Activated CD4-positive, alpha-beta T cell treated with anti-CD3 and anti-CD28 coated beads for 1 hour (primary cell): ENCODE results near the gene ZKSCAN8.

Source experiments
- DNase-seq: peaks from one replicate; pipeline ENCODE4 v3.0.0-alpha.2; 2020

The ZKSCAN8 gene

DNA sequence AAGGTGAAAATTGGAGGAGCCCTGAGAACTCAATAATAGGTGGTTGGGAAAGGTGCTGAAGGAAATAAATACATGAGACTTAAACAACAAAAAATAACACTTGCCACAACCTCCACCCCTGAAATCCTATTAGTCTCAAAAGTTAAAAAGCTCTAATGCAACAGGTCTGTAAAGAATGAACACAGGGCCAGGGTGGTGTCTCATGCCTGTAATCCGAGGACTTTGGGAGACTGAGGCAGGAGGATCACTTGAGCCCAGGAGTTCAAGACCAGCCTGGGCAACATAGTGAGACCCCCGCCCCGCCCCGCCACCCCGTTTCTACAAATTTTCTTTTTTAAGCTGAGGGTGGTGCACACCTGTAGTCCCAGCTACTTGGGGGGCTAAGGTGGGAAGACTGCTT lies 1.1 kb upstream of the ZKSCAN8 start:
- DNase-seq: no peak

- no peak for DNase-seq
Observed at GRCh38 chr6:28142446-28142845, 763 bp downstream of the ZKSCAN8 start.

- no peak for DNase-seq
Observed at GRCh38 chr6:28145231-28145630, 3.5 kb downstream of the ZKSCAN8 start.

- DNase-seq: no peak
Observed at GRCh38 chr6:28152531-28152930, 10.8 kb downstream of the ZKSCAN8 start.

GRCh38 chr6:28153546-28153945 lies 11.9 kb downstream of the ZKSCAN8 start:
- DNase-seq: no peak

DNA sequence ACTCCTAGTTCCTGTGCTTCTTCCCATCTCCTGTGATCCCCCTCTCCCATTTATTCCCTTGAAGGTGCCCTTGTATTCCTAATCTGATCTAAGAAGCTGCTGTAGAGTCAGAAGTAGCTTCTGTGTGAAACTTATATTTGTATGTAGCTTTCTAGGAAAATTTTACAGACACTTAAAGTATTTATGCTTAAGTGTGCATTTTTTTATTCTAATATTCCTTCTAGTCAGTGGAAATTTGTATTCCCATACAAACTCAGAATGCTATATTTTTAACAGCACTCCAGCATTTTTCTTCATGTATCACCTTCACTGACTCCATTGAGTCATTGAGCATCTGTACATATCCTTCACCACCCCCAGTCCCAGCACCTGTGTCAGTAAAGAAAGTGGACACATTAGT lies 12.7 kb downstream of the ZKSCAN8 start:
- DNase-seq: no peak

DNA sequence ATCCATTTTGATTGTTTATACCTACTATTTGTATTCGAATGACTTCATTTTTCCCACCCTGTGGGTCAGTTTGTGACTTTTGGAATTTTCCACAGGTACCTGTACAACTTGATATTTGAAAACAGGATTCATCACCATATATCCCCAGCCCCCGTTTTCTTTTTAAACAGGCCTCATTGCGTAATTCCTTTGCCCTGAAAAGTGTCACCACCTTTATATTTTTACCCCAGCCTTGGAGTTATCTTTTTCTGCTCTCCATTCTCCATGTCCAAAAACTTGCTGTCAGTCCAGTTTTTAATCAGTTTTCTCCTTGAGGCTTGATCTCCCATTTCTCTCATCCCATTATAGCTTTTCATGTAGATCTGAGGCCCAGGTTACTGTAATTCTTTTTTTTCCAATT lies 16.6 kb downstream of the ZKSCAN8 start:
- DNase-seq: no peak

DNA sequence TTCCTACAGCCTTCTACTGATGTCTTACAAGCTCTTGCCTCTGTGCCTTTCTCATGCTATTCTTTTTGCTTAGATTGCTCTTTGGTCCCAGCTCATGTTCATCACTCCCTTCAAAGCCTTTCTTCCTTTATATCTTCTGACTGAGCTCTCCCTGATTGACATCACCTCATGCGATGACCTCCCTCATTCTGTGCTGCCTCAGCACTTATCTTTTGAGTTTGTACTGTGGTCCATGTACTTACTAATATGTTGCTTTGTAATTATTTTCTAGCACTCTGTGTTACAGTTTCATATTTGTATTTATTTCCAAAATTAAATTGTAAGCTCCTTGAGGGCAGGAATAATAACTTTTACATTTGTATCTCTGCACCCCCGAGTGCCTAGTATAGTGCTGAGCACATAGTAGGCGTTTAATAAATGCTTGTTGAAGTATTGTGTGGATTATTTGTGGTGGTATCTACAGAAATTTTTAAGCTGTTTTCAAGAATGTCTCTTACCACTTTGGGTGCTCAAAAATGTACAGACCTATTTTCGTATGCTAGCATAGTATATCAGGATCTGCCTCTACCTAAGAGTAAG lies 17.4 kb downstream of the ZKSCAN8 start:
- DNase-seq: no peak

DNA sequence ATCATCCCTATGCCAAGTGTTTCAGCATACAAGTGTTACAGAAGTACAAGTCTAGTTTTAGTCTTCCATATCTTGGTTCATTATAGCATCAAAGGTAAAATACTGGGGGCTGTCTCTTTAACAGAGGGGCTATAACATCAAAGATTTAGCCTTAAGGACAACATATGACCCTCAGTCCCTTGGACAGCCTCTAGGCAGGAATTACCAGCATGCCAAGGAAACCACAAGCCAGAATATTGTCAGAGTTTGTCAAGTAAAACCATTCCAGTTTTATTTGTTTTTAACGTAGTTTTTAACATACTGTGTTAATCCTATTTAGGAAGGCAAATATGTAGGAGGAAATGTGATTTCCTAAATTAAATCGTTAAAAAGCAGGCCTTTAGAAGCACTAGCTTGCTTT lies 18.6 kb downstream of the ZKSCAN8 start:
- no peak for DNase-seq

DNA sequence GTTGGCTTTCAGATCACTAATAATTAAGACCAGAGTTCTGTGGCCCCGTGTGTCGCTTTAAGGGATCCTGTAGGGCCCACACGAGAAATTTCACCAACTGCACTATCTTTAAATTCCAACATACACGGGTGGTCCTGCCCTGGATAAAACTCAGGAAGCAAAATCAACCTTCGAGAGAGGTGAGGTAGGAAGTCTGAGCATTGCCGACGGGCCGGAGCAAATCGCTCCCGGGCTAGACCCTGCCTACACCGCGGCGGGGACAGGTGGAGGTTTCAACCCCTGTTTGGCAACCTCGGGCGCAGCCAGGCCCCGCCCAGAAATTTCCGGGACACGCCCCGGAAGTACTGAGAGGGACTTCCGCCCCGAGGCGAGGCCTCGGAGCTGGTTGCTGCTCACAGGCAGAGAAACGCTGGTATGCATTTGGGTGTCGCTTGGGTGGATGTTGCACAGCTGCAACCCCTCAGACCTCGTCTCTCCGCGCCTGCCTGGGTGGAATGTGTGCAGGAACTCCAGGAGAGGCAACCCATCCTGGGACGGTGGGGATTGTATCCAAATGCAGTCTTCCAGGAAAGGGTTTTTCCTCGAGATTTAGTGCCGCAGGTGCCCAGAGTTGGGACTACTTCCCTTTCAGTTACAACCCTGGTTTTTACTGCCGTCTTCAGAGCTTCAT lies 19.9 kb downstream of the ZKSCAN8 start:
- DNase-seq: peak; percentile 69

GRCh38 chr6:28165563-28165962 lies 23.9 kb downstream of the ZKSCAN8 start:
- DNase-seq: no peak

DNA sequence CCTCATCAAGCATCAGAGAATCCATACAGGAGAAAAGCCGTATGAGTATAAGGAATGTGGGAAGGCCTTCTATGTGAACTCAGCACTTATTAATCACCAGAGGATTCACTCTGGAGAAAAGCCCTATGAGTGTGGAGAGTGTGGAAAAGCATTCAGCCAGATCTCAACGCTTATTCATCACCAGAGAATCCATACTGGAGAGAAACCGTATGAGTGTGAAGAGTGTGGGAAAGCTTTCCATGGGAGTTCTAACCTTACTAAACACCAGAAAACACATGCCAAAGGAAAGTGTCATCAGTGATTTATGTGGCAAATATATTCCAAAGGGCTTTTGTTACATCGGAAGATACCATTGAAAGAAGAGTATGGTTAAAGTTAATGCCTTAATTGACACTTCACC lies 25.4 kb downstream of the ZKSCAN8 start:
- no peak for DNase-seq

DNA sequence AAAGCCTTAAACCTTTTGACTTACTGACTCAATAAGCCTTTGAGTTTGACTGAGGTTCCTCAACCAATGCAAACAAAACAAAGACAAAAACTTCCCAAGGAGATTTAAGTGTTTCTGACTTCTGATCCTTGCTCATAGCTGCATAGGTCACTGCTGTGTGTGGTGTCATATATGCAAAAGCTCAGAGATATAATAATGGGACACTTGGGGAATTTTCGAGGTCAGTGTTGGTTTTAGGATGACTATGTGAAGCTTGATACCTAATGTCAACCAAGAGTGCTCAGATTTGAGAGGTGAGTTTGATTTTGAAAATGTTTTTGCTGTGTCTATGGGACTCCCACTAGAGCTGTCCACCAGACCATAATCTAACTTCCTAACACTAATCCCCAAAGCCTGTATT lies 26.2 kb downstream of the ZKSCAN8 start:
- no peak for DNase-seq

- DNase-seq: no peak
Observed at GRCh38 chr6:28171271-28171670, 29.6 kb downstream of the ZKSCAN8 start.

- DNase-seq: no peak
Observed at GRCh38 chr6:28172006-28172405, 30.3 kb downstream of the ZKSCAN8 start.

- DNase-seq: no peak
Observed at GRCh38 chr6:28176373-28176772, 34.7 kb downstream of the ZKSCAN8 start.

GRCh38 chr6:28182255-28182654 lies 40.6 kb downstream of the ZKSCAN8 start:
- DNase-seq: no peak

DNA sequence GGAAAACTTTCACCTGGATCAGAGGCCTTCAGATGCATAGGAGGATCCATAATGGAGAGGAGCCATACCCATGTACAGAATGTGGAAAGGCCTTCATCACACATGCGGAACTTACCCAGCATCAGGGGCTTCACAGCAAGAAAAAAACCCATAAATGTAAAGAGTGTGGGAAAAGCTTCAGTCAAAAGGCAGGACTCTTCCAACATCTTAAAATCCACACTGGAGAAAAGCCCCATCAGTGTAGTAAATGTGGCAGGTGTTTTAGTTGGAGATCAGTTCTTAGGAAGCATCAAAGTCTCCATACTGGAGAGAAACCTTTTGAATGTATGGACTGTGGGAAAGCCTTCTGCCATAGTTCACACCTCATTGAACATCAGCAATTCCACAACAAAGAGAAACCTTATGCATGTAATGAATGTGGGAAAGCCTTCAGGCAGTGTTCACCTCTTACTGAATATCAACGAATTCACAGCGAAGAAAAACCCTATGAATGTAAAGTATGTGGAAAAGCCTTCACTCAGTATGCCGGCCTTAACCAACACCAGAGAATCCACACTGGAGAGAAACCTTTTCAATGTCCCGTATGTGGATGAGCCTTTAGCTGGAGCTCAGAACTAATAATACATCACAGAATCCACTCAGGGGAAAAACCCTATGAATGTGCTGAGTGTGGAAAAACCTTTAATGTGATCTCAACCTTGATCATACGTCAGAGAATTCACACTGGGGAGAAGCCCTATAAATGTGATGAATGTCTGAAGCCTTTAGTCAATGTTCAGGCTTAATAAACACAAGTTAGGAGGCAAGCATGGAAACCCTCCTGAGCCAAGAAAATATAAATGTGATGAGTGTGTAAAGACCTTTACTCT lies 46.7 kb downstream of the ZKSCAN8 start:
- no peak for DNase-seq

- no peak for DNase-seq
Observed at GRCh38 chr6:28200020-28200419, 58.3 kb downstream of the ZKSCAN8 start.

DNA sequence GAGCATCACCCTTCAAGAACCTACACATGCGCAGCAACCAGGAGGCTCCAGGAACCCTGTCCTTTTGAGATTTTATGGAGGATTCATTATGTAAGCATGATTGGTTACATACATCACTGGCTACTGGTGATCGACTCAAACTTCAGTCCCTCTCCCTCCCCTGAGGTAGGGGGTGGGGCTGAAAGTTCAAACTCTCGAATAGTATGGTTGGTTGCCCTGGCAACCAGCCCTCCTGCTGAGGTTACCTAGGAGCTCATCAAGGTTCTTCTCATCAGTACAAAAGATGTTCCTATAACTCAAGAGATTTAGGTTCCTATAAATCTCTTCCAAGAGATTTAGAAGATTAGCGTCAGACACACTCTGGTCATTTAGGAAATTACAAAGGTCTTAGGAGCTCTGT lies 61.5 kb downstream of the ZKSCAN8 start:
- no peak for DNase-seq

DNA sequence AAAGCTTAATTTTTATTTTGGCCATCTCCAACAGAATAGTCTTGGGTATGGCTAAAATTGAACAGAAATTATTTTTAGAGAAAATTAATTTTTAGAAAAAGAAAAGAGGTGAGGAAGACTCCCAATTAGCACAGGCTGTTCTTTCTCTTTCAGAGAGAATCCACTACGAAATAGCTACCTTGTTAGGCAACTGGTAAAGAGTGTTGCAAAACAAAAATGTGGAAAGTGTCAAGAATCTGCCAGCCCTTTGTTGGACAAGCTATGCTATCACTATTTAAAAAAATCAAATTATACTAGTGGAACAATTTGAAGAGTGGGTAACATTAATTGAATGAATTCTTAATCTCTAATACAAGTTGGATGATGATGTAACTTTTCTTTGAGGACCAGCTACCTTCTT lies 64.2 kb downstream of the ZKSCAN8 start:
- DNase-seq: no peak

- no peak for DNase-seq
Observed at GRCh38 chr6:28206527-28206926, 64.8 kb downstream of the ZKSCAN8 start.

- DNase-seq: no peak
Observed at GRCh38 chr6:28206928-28207509, 65.3 kb downstream of the ZKSCAN8 start.
